Stomach smooth muscle (tissue), 2 donors: Measurements from ENCODE around the gene NHLRC2.

Experiments
- H3K27ac ChIP-seq: one replicate; pipeline ENCODE4 v1.7.0; 2013; ENCODE audit warnings: mild to moderate bottlenecking, low read length, inconsistent platforms
- H3K27me3 ChIP-seq, 2 donors: one replicate each; pipeline ENCODE4 v1.7.0; 2013; ENCODE audit warnings: low read length in 2 of 2; ENCODE audit not compliant: insufficient read depth in 2 of 2, control insufficient read depth in 1 of 2
- H3K36me3 ChIP-seq, 2 donors: one replicate each; pipeline ENCODE4 v1.7.0; 2013; ENCODE audit warnings: low read length in 2 of 2; ENCODE audit not compliant: control insufficient read depth in 2 of 2, insufficient read depth in 2 of 2
- H3K4me1 ChIP-seq: one replicate; pipeline ENCODE4 v1.7.0; 2013; ENCODE audit warnings: low read length; ENCODE audit not compliant: control insufficient read depth, insufficient read depth
- H3K4me3 ChIP-seq, 2 donors: one replicate each; pipeline ENCODE4 v1.7.0; 2013; ENCODE audit warnings: low read length in 2 of 2
- H3K9ac ChIP-seq, 2 donors: one replicate each; pipeline ENCODE4 v1.7.0; 2013; ENCODE audit warnings: low read length in 2 of 2, mild to moderate bottlenecking in 1 of 2
- H3K9me3 ChIP-seq, 2 donors: one replicate each; pipeline ENCODE4 v1.7.0; 2013; ENCODE audit warnings: low read length in 2 of 2; ENCODE audit not compliant: control insufficient read depth in 2 of 2
- donor health status: healthy.
- donor health status: Pancreatic carcinoma.

The NHLRC2 gene

GRCh38 chr10:113921561-113922370 is 67.3 kb downstream of the NHLRC2 start:
- peaks cover 0 to 5% of the 10 kb centered on the region in 2 donors for H3K9me3 ChIP-seq
- no peak overlapping the region for H3K9ac ChIP-seq
- H3K36me3 ChIP-seq = peaks cover 0 to 3% of the 10 kb centered on the region in 2 donors
- H3K4me3 ChIP-seq = no peak overlapping the region
- no peak overlapping the region for H3K27ac ChIP-seq
- H3K4me1 ChIP-seq = no peaks in the 10 kb centered on the region
- peaks cover 0 to 4% of the 10 kb centered on the region in 2 donors for H3K27me3 ChIP-seq

GRCh38 chr10:113922787-113923570 is 68.5 kb downstream of the NHLRC2 start:
- peaks cover 0 to under 1% of the 10 kb centered on the region in 2 donors for H3K36me3 ChIP-seq
- H3K27ac ChIP-seq = no peak overlapping the region
- no peaks in the 10 kb centered on the region for H3K4me1 ChIP-seq
- peaks cover 0 to 5% of the 10 kb centered on the region in 2 donors for H3K9me3 ChIP-seq
- H3K9ac ChIP-seq = no peak overlapping the region
- no peak overlapping the region for H3K4me3 ChIP-seq
- peaks cover 0 to 4% of the 10 kb centered on the region in 2 donors for H3K27me3 ChIP-seq

- H3K9ac ChIP-seq = no peak overlapping the region
Measured at GRCh38 chr10:113924186-113924585, 69.7 kb downstream of the NHLRC2 start.

GRCh38 chr10:113924664-113925063 is 70.2 kb downstream of the NHLRC2 start:
- Histone ChIP-seq H3K36me3 (no peaks in the 10 kb centered on the region), H3K27ac (no peak overlapping the region), H3K27me3 (peaks cover 0 to 4% of the 10 kb centered on the region in 2 donors), H3K4me3 (no peak overlapping the region), H3K9me3 (peaks cover 0 to 5% of the 10 kb centered on the region in 2 donors), H3K9ac (no peak overlapping the region), H3K4me1 (no peaks in the 10 kb centered on the region)

More at GRCh38 chr10:113924186-113924585, 69.7 kb downstream of the NHLRC2 start:
- Histone ChIP-seq H3K27me3 (peaks cover 0 to 4% of the 10 kb centered on the region in 2 donors), H3K9me3 (peaks cover 0 to 5% of the 10 kb centered on the region in 2 donors), H3K36me3 (no peaks in the 10 kb centered on the region), H3K4me3 (no peak overlapping the region), H3K27ac (no peak overlapping the region), H3K4me1 (no peaks in the 10 kb centered on the region)

- Histone ChIP-seq H3K36me3 (no peaks in the 10 kb centered on the region), H3K4me1 (no peaks in the 10 kb centered on the region), H3K27me3 (peaks cover 0 to 4% of the 10 kb centered on the region in 2 donors), H3K9me3 (peaks cover 0 to 5% of the 10 kb centered on the region in 2 donors), H3K9ac (no peak overlapping the region), H3K27ac (no peak overlapping the region), H3K4me3 (no peak overlapping the region)
Measured at GRCh38 chr10:113927440-113927839, 73.0 kb downstream of the NHLRC2 start.

- no peak overlapping the region for H3K27ac ChIP-seq
- H3K36me3 ChIP-seq = no peaks in the 10 kb centered on the region
- H3K4me3 ChIP-seq = no peak overlapping the region
- H3K9ac ChIP-seq = no peak overlapping the region
- H3K4me1 ChIP-seq = no peaks in the 10 kb centered on the region
- peaks cover 0 to 5% of the 10 kb centered on the region in 2 donors for H3K9me3 ChIP-seq
- peaks cover 0 to 4% of the 10 kb centered on the region in 2 donors for H3K27me3 ChIP-seq
Measured at GRCh38 chr10:113928830-113929229, 74.4 kb downstream of the NHLRC2 start.

- no peak overlapping the region for H3K27ac ChIP-seq
- H3K9ac ChIP-seq = no peak overlapping the region
- peaks cover 0 to 3% of the 10 kb centered on the region in 2 donors for H3K9me3 ChIP-seq
- H3K27me3 ChIP-seq = peaks cover 0 to 4% of the 10 kb centered on the region in 2 donors
- H3K4me1 ChIP-seq = no peaks in the 10 kb centered on the region
- H3K36me3 ChIP-seq = no peaks in the 10 kb centered on the region
- no peak overlapping the region for H3K4me3 ChIP-seq
Measured at GRCh38 chr10:113929522-113929921, 75.1 kb downstream of the NHLRC2 start.

GRCh38 chr10:113930482-113931057 is 76.1 kb downstream of the NHLRC2 start:
- H3K9me3 ChIP-seq = no peaks in the 10 kb centered on the region
- H3K4me1 ChIP-seq = no peaks in the 10 kb centered on the region
- H3K4me3 ChIP-seq = no peak overlapping the region
- no peak overlapping the region for H3K27ac ChIP-seq
- H3K36me3 ChIP-seq = no peaks in the 10 kb centered on the region
- H3K9ac ChIP-seq = no peak overlapping the region
- peaks cover 0 to 4% of the 10 kb centered on the region in 2 donors for H3K27me3 ChIP-seq

GRCh38 chr10:113932854-113933253 is 78.4 kb downstream of the NHLRC2 start:
- no peaks in the 10 kb centered on the region for H3K4me1 ChIP-seq
- H3K4me3 ChIP-seq = no peak overlapping the region
- H3K27me3 ChIP-seq = no peaks in the 10 kb centered on the region
- H3K9ac ChIP-seq = no peak overlapping the region
- no peaks in the 10 kb centered on the region for H3K9me3 ChIP-seq
- no peaks in the 10 kb centered on the region for H3K36me3 ChIP-seq
- no peak overlapping the region for H3K27ac ChIP-seq

GRCh38 chr10:113933894-113934532 is 79.6 kb downstream of the NHLRC2 start:
- H3K27ac ChIP-seq = no peak overlapping the region
- H3K9me3 ChIP-seq = no peaks in the 10 kb centered on the region
- H3K27me3 ChIP-seq = no peaks in the 10 kb centered on the region
- H3K36me3 ChIP-seq = no peaks in the 10 kb centered on the region
- no peak overlapping the region for H3K9ac ChIP-seq
- no peaks in the 10 kb centered on the region for H3K4me1 ChIP-seq
- no peak overlapping the region for H3K4me3 ChIP-seq
